ENCODE measurements around the gene LRRN3.

LRRN3 gene

GRCh38 chr7:111159426-111159825 is 68.5 kb downstream of the LRRN3 start:
- Histone ChIP-seq H4K20me1 (ENCODE audit: insufficient read depth, low read length) (no peaks in the 10 kb centered on the region), H3K79me2 (ENCODE audit: low read length) (no peaks in the 10 kb centered on the region), H3K27ac (ENCODE audit: low read length) (no peak overlapping the region), H3K9me3 (replicated peaks; ENCODE audit: insufficient read depth, low read length) (no peaks in the 10 kb centered on the region), H3K4me3 (ENCODE audit: low read length) (no peak overlapping the region), H2AFZ (ENCODE audit: low read length) (no peak overlapping the region), H3K36me3 (replicated peaks; ENCODE audit: insufficient read depth, low read length) (no peaks in the 10 kb centered on the region), H3K9ac (ENCODE audit: low read length) (no peak overlapping the region), H3F3A (ENCODE audit: insufficient read depth, low read length) (no peaks in the 10 kb centered on the region), H3K27me3 (replicated peaks; ENCODE audit: insufficient read depth, low read length) (no peaks in the 10 kb centered on the region), H3K4me2 (ENCODE audit: low read depth, low read length) (no peak overlapping the region), H3K4me1 (ENCODE audit: low read length) (no peaks in the 10 kb centered on the region), H3K9me2 (replicated peaks; ENCODE audit: insufficient read depth, low read length) (no peaks in the 10 kb centered on the region)
- TF ChIP-seq CTCF (IDR thresholded peaks at IDR 0.05; ENCODE audit: low read length) (no peak), EZH2phosphoT487 (IDR thresholded peaks at IDR 0.05; ENCODE audit: low read length) (no peak), EZH2 (optimal IDR thresholded peaks at IDR 0.05; ENCODE audit: low read depth, low read length) (no peak)
- no peak for DNase-seq

- Histone ChIP-seq H3K9ac (ENCODE audit: low read length) (no peak overlapping the region), H4K20me1 (ENCODE audit: insufficient read depth, low read length) (no peaks in the 10 kb centered on the region), H3K9me3 (replicated peaks; ENCODE audit: insufficient read depth, low read length) (no peaks in the 10 kb centered on the region), H3K9me2 (replicated peaks; ENCODE audit: insufficient read depth, low read length) (no peaks in the 10 kb centered on the region), H3F3A (ENCODE audit: insufficient read depth, low read length) (no peaks in the 10 kb centered on the region), H3K36me3 (replicated peaks; ENCODE audit: insufficient read depth, low read length) (no peaks in the 10 kb centered on the region), H3K4me2 (ENCODE audit: low read depth, low read length) (no peak overlapping the region), H3K27me3 (replicated peaks; ENCODE audit: insufficient read depth, low read length) (no peaks in the 10 kb centered on the region), H3K4me1 (ENCODE audit: low read length) (no peaks in the 10 kb centered on the region), H3K79me2 (ENCODE audit: low read length) (no peaks in the 10 kb centered on the region), H2AFZ (ENCODE audit: low read length) (no peak overlapping the region), H3K4me3 (ENCODE audit: low read length) (no peak overlapping the region), H3K27ac (ENCODE audit: low read length) (no peak overlapping the region)
- TF ChIP-seq CTCF (IDR thresholded peaks at IDR 0.05; ENCODE audit: low read length) (no peak), EZH2 (optimal IDR thresholded peaks at IDR 0.05; ENCODE audit: low read depth, low read length) (no peak), EZH2phosphoT487 (IDR thresholded peaks at IDR 0.05; ENCODE audit: low read length) (no peak)
- no peak for DNase-seq
Observed at GRCh38 chr7:111160297-111160696, 69.4 kb downstream of the LRRN3 start.

DNA sequence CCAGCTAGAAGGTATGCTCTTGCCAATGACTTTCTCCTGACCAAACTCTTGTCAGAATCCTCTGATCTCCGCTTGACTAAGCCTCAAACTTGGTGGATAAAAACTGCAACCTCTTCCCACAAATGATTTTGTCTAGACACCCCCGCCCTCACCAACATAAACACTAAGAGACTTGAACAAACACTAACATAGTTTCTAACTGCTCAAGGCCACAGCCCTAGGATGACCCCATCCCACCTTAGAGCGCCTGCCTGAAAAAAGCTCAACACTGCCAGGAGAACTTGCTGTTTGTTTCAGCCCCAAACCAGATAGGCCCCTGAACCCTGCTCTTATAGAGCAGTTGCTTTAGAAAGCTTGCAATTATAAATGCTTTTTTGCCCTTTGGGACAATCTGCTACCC is 71.8 kb downstream of the LRRN3 start:
- Histone ChIP-seq H4K20me1 (ENCODE audit: insufficient read depth, low read length) (no peaks in the 10 kb centered on the region), H3K4me1 (ENCODE audit: low read length) (no peaks in the 10 kb centered on the region), H3K36me3 (replicated peaks; ENCODE audit: insufficient read depth, low read length) (no peaks in the 10 kb centered on the region), H3K9me3 (replicated peaks; ENCODE audit: insufficient read depth, low read length) (no peaks in the 10 kb centered on the region), H3K9me2 (replicated peaks; ENCODE audit: insufficient read depth, low read length) (no peaks in the 10 kb centered on the region), H2AFZ (ENCODE audit: low read length) (no peak overlapping the region), H3K79me2 (ENCODE audit: low read length) (no peaks in the 10 kb centered on the region), H3K4me3 (ENCODE audit: low read length) (no peak overlapping the region), H3F3A (ENCODE audit: insufficient read depth, low read length) (no peaks in the 10 kb centered on the region), H3K4me2 (ENCODE audit: low read depth, low read length) (no peak overlapping the region), H3K9ac (ENCODE audit: low read length) (no peak overlapping the region), H3K27me3 (replicated peaks; ENCODE audit: insufficient read depth, low read length) (no peaks in the 10 kb centered on the region), H3K27ac (ENCODE audit: low read length) (no peak overlapping the region)
- DNase-seq = no peak
- TF ChIP-seq CTCF (IDR thresholded peaks at IDR 0.05; ENCODE audit: low read length) (no peak), EZH2phosphoT487 (IDR thresholded peaks at IDR 0.05; ENCODE audit: low read length) (no peak), EZH2 (optimal IDR thresholded peaks at IDR 0.05; ENCODE audit: low read depth, low read length) (no peak)
